Mesendoderm (in vitro differentiated cells): ENCODE measurements around the gene PLD3.

Experiments used
- DNase-seq: peaks from one replicate; pipeline ENCODE4 v3.0.0; 2013
- H2AK5ac ChIP-seq: 2 replicates; pipeline ENCODE4 v1.6.1; 2013; ENCODE audit warnings: low read length, inconsistent platforms
- H2BK120ac ChIP-seq: 2 replicates; pipeline ENCODE4 v1.6.1; 2013; ENCODE audit warnings: low read depth, mild to moderate bottlenecking, low read length, moderate library complexity, mixed read lengths
- H2BK15ac ChIP-seq: replicated peaks from 2 replicates; pipeline ENCODE4 v1.6.1; 2013; ENCODE audit warnings: low read depth, mild to moderate bottlenecking, moderate library complexity
- H2BK5ac ChIP-seq: 2 replicates; pipeline ENCODE4 v1.6.1; 2013; ENCODE audit warnings: low read length, inconsistent platforms
- H3K18ac ChIP-seq: 2 replicates; pipeline ENCODE4 v1.6.1; 2013; ENCODE audit warnings: mild to moderate bottlenecking, low read length, mixed read lengths
- H3K23ac ChIP-seq: one replicate; pipeline ENCODE4 v1.6.1; 2013; ENCODE audit warnings: low read length
- H3K27ac ChIP-seq: 2 replicates; pipeline ENCODE4 v1.5.1; 2013; ENCODE audit warnings: low read depth, mild to moderate bottlenecking, inconsistent platforms, low read length, moderate library complexity
- H3K27me3 ChIP-seq: 2 replicates; pipeline ENCODE4 v1.6.1; 2013; ENCODE audit warnings: low read length, control low read depth, mild to moderate bottlenecking, inconsistent platforms; ENCODE audit not compliant: insufficient read depth, poor library complexity
- H3K36me3 ChIP-seq: 2 replicates; pipeline ENCODE4 v1.6.1; 2013; ENCODE audit warnings: low read length, inconsistent platforms; ENCODE audit not compliant: control insufficient read depth, insufficient read depth
- H3K4ac ChIP-seq: one replicate; pipeline ENCODE4 v1.6.1; 2013; ENCODE audit warnings: low read depth, mild to moderate bottlenecking, low read length, moderate library complexity
- H3K4me1 ChIP-seq: 2 replicates; pipeline ENCODE4 v1.6.1; 2013; ENCODE audit warnings: low read depth, low read length, inconsistent platforms; ENCODE audit not compliant: control insufficient read depth
- H3K4me2 ChIP-seq: 2 replicates; pipeline ENCODE4 v1.6.1; 2013; ENCODE audit warnings: low read length
- H3K4me3 ChIP-seq: 2 replicates; pipeline ENCODE4 v1.5.1; 2013; ENCODE audit warnings: mild to moderate bottlenecking, low read length
- H3K56ac ChIP-seq: one replicate; pipeline ENCODE4 v1.6.1; 2013; ENCODE audit warnings: low read length
- H3K79me1 ChIP-seq: 2 replicates; pipeline ENCODE4 v1.6.1; 2013; ENCODE audit warnings: low read length, inconsistent platforms
- H3K79me2 ChIP-seq: 2 replicates; pipeline ENCODE4 v1.6.1; 2013; ENCODE audit warnings: mild to moderate bottlenecking, low read length; ENCODE audit not compliant: control insufficient read depth, insufficient read depth
- H3K9ac ChIP-seq: 2 replicates; pipeline ENCODE4 v1.6.1; 2013; ENCODE audit warnings: low read length, inconsistent platforms
- H4K5ac ChIP-seq: one replicate; pipeline ENCODE4 v1.6.1; 2013; ENCODE audit warnings: low read length
- H4K8ac ChIP-seq: one replicate; pipeline ENCODE4 v1.6.1; 2013; ENCODE audit warnings: low read depth, mild to moderate bottlenecking, control low read depth, low read length, moderate library complexity
- WGBS: extraction: QIAGEN DNeasy Blood & Tissue Kit; methylation state at CpG from one replicate; pipeline ENCODE4 v1.1.7; 2013; ENCODE audit warnings: low lambda C conversion rate, missing lambda C conversion rate; ENCODE audit not compliant: insufficient coverage; ENCODE audit errors: extremely low coverage; 5-methylcytosine and 5-hydroxymethylcytosine counted together

PLD3 gene

GRCh38 chr19:40305403-40305802, 43.1 kb upstream of the PLD3 start:
- H3K4ac ChIP-seq, result no peak overlapping the region
- no peak overlapping the region for H3K18ac ChIP-seq
- H3K79me1 ChIP-seq, result no peaks in the 10 kb centered on the region
- no peak overlapping the region for H3K56ac ChIP-seq
- H3K36me3 ChIP-seq, result no peaks in the 10 kb centered on the region
- H3K27me3 ChIP-seq, result no peaks in the 10 kb centered on the region
- H2BK5ac ChIP-seq, result no peak overlapping the region
- peak; percentile 86 for DNase-seq
- H4K5ac ChIP-seq, result no peak overlapping the region
- H2BK15ac ChIP-seq, result no peak overlapping the region
- no peak overlapping the region for H4K8ac ChIP-seq
- H3K27ac ChIP-seq, result no peak overlapping the region
- H2AK5ac ChIP-seq, result no peak overlapping the region
- H2BK120ac ChIP-seq, result no peak overlapping the region
- no peaks in the 10 kb centered on the region for H3K79me2 ChIP-seq
- WGBS, result no CpG with 5 or more reads among the region's 5 CpGs
- no peak overlapping the region for H3K4me2 ChIP-seq
- no peak overlapping the region for H3K9ac ChIP-seq
- no peak overlapping the region for H3K23ac ChIP-seq
- H3K4me1 ChIP-seq, result no peaks in the 10 kb centered on the region
- no peak overlapping the region for H3K4me3 ChIP-seq

DNA sequence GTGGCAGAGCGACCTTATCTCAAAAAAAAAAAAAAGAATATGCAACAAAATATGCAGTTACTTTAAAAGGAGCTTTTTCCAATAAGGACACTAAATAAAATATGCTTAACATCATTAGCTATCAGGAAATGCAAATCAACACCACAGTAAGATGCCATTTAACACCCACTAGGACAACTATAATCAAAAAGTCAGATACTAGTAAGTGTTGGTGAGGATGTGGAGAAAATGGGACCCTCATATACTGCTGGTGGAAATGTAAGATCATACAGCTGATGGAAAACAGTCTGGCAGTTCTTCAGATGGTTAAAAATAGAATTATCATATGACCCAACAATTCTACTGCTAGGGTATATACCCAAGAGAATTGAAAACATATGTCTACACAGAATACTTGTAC, 38.8 kb upstream of the PLD3 start:
- Histone ChIP-seq H3K4me1 (no peaks in the 10 kb centered on the region), H3K4me3 (no peak overlapping the region), H2BK120ac (no peak overlapping the region), H3K23ac (no peak overlapping the region), H3K79me2 (no peaks in the 10 kb centered on the region), H3K4me2 (no peak overlapping the region), H3K27me3 (no peaks in the 10 kb centered on the region), H3K9ac (no peak overlapping the region), H2AK5ac (no peak overlapping the region), H3K56ac (no peak overlapping the region), H3K18ac (no peak overlapping the region), H3K4ac (no peak overlapping the region), H3K79me1 (no peaks in the 10 kb centered on the region), H4K8ac (no peak overlapping the region), H4K5ac (no peak overlapping the region), H3K27ac (no peak overlapping the region), H3K36me3 (no peaks in the 10 kb centered on the region), H2BK15ac (no peak overlapping the region), H2BK5ac (no peak overlapping the region)
- no peak for DNase-seq
- WGBS, result no CpG with 5 or more reads among the region's 1 CpG

DNA sequence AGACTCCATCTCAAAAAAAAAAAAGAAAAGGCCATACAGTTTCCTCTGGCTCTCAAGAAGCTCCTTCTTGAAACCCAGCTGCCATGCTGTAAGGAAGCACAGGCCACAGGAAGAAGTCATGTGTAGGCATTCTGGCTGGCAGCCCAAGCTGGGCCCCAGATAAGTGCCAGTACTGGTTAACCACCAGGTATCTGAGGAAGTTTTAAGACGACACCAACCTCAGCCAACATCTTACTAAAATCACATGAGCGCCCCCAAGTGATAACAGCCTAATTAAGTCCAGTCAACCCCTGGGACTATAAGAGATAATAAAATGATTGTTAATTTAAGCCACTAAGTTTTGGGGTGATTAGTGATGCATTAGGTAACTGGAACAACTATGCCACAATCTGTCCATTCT, 36.0 kb upstream of the PLD3 start:
- H3K4me3 ChIP-seq, result no peak overlapping the region
- no peak overlapping the region for H2BK15ac ChIP-seq
- no peaks in the 10 kb centered on the region for H3K4me1 ChIP-seq
- no peak overlapping the region for H3K4me2 ChIP-seq
- H4K5ac ChIP-seq, result no peak overlapping the region
- H3K27ac ChIP-seq, result no peak overlapping the region
- H3K27me3 ChIP-seq, result no peaks in the 10 kb centered on the region
- no peak overlapping the region for H3K18ac ChIP-seq
- DNase-seq, result peak; percentile 16
- no peak overlapping the region for H3K4ac ChIP-seq
- H2BK120ac ChIP-seq, result no peak overlapping the region
- no peak overlapping the region for H4K8ac ChIP-seq
- no peaks in the 10 kb centered on the region for H3K36me3 ChIP-seq
- no peaks in the 10 kb centered on the region for H3K79me2 ChIP-seq
- H3K9ac ChIP-seq, result no peak overlapping the region
- no peak overlapping the region for H2BK5ac ChIP-seq
- no CpG with 5 or more reads among the region's 2 CpGs for WGBS
- H3K56ac ChIP-seq, result no peak overlapping the region
- H3K23ac ChIP-seq, result no peak overlapping the region
- no peaks in the 10 kb centered on the region for H3K79me1 ChIP-seq
- no peak overlapping the region for H2AK5ac ChIP-seq

DNA sequence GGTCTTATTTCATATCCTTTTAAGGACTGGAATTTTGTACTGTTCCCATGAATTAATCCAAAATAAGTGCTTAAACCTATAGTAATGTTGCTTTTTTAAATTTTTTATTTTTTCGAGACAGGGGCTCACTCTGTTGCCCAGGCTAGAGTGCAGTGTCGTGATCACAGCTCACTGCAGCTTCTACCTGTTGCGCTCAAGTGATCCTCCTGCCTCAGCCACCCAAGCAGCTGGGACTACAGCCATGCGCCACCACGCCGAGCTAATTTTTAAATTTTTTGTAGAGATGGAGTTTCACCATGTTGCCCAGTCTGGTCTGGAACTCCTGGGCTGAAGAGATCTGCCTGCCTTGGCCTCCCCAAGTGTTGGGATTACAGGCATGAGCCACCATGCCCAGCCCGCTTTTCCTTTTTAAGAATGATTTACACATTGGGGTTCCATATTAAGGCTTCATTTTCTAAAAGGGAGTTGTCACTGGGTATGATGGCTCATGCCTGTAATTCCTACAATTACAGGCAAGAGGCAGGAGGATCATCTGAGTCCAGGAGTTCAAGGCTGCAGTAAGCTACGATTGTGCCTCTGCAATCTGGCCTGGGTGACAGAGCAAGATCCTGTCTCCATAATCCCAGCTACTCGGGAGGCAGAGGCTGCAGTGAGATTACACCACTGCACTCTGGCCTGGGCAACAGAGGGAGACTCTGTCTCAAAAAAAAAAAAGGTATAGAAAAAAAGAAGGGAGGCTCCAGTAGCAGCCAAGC, 35.1 kb upstream of the PLD3 start:
- no peaks in the 10 kb centered on the region for H3K36me3 ChIP-seq
- no peak overlapping the region for H2AK5ac ChIP-seq
- H3K4me1 ChIP-seq, result no peaks in the 10 kb centered on the region
- no peak overlapping the region for H3K23ac ChIP-seq
- no peak overlapping the region for H3K4me3 ChIP-seq
- no peak overlapping the region for H2BK120ac ChIP-seq
- no CpG with 5 or more reads among the region's 9 CpGs for WGBS
- no peak for DNase-seq
- H3K79me1 ChIP-seq, result no peaks in the 10 kb centered on the region
- H4K8ac ChIP-seq, result no peak overlapping the region
- H2BK5ac ChIP-seq, result no peak overlapping the region
- no peak overlapping the region for H3K27ac ChIP-seq
- H3K4me2 ChIP-seq, result no peak overlapping the region
- H3K18ac ChIP-seq, result no peak overlapping the region
- no peak overlapping the region for H2BK15ac ChIP-seq
- no peak overlapping the region for H3K4ac ChIP-seq
- no peaks in the 10 kb centered on the region for H3K27me3 ChIP-seq
- no peaks in the 10 kb centered on the region for H3K79me2 ChIP-seq
- H3K9ac ChIP-seq, result no peak overlapping the region
- H3K56ac ChIP-seq, result no peak overlapping the region
- H4K5ac ChIP-seq, result no peak overlapping the region

DNA sequence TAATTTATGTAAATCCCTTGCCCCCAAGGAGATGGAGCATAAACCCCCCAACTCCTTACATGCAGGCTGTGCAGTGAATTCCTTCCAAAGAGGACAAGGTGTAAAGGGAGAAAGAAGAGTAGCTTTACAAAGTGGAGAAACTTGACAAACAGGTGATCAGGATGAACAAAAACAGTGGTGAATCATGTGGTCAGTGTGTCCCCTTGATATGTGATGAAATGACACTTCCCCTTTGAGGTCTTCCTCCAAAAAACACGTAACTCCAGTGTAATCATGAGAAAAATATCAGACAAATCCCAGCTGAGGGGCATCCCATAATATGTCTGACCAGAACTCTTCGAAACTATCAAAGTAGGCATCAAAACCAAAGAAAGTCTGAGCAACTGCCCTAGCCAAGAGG, 33.8 kb upstream of the PLD3 start:
- H3K79me1 ChIP-seq, result no peaks in the 10 kb centered on the region
- no peak for DNase-seq

More for the DNA sequence above, 33.8 kb upstream of the PLD3 start:
- no peak overlapping the region for H2BK120ac ChIP-seq
- no peaks in the 10 kb centered on the region for H3K27me3 ChIP-seq
- H3K23ac ChIP-seq, result no peak overlapping the region
- no peak overlapping the region for H3K4ac ChIP-seq
- no peak overlapping the region for H2BK5ac ChIP-seq
- H3K18ac ChIP-seq, result no peak overlapping the region
- no peak overlapping the region for H2AK5ac ChIP-seq
- no peak overlapping the region for H3K9ac ChIP-seq
- no peak overlapping the region for H3K4me2 ChIP-seq
- no peaks in the 10 kb centered on the region for H3K4me1 ChIP-seq
- H3K79me2 ChIP-seq, result no peaks in the 10 kb centered on the region
- H3K27ac ChIP-seq, result no peak overlapping the region
- H3K4me3 ChIP-seq, result no peak overlapping the region
- H2BK15ac ChIP-seq, result no peak overlapping the region
- no peaks in the 10 kb centered on the region for H3K36me3 ChIP-seq
- no peak overlapping the region for H4K8ac ChIP-seq
- no peak overlapping the region for H4K5ac ChIP-seq
- no peak overlapping the region for H3K56ac ChIP-seq
- no CpG with 5 or more reads among the region's 2 CpGs for WGBS
